Body of pancreas (tissue), 4 donors: Measurements from ENCODE around the gene S100P. TPM values are rescaled to one million over a fixed set of nuclear protein-coding genes. Genes with fewer than 3 reads are reported as not detected.

Experiments used
- ATAC-seq: fragments of 150-250 bp; one replicate; pipeline ENCODE4 v1.9.1; 2016
- DNase-seq, 4 donors: peaks; one replicate each; pipeline ENCODE4 v3.0.0-alpha.2; 2019
- H3K27ac ChIP-seq, 4 donors: fragments of 200-600 bp; sonication (generic); 1 replicate in 3 of 4; 2 replicates in 1 of 4; pipeline versions ENCODE4 v1.5.1 to v1.6.1; 2016 to 2019; ENCODE audit warnings: mild to moderate bottlenecking in 1 of 4, mixed read lengths in 1 of 4, moderate library complexity in 1 of 4
- H3K27me3 ChIP-seq, 2 donors: fragments of 200-600 bp; sonication (generic); one replicate each; pipeline ENCODE4 v1.6.0; 2016; ENCODE audit warnings: mild to moderate bottlenecking in 1 of 2
- H3K36me3 ChIP-seq, 2 donors: fragments of 200-600 bp; sonication (generic); replicated peaks in 1 of 2; 2 replicates each; pipeline ENCODE4 v1.5.1; 2016; ENCODE audit warnings: low read depth in 2 of 2; ENCODE audit not compliant: insufficient read depth in 1 of 2
- H3K4me1 ChIP-seq: fragments of 200-600 bp; sonication (generic); one replicate; pipeline ENCODE4 v1.6.0; 2016
- H3K4me3 ChIP-seq, 2 donors: fragments of 200-600 bp; sonication (generic); 1 replicate in 1 of 2; 2 replicates in 1 of 2; pipeline ENCODE4 v1.5.1; 2016 to 2019
- H3K9me3 ChIP-seq, 3 donors: fragments of 200-600 bp; sonication (generic); 1 replicate in 2 of 3; 2 replicates in 1 of 3; pipeline ENCODE4 v1.5.1; 2016
- POLR2A ChIP-seq, 3 donors: fragments of 450-650 bp; IDR thresholded peaks; one replicate each; pipeline ENCODE4 v1.6.1; 2016; ENCODE audit warnings: antibody characterized with exemption in 3 of 3, mild to moderate bottlenecking in 2 of 3
- WGBS, 2 donors: methylation state at CpG; one replicate each; pipeline ENCODE4 v1.1.5; 2017; 5-methylcytosine and 5-hydroxymethylcytosine counted together
- intact Hi-C: fragments of 100-400 bp; cut with DNase I; formaldehyde crosslinking; loops from one replicate; pipeline ENCODE4 v1.15.1; 2023
- total RNA-seq, 2 donors: library from RNA; depleted of rRNA; stranded (reverse); fragments of >200 nt; gene quantifications; one replicate each; pipeline ENCODE4 v1.1.0, GENCODE V29; 2016
- TF ChIP-seq, protein P1 (sequence below), 7 experiments: fragments of 450-650 bp in 4 of 7; fragments of 200-600 bp in 3 of 7; sonication (generic) in 3 of 7; IDR thresholded peaks; one replicate each; pipeline ENCODE4 v1.5.1; 2016 to 2019; ENCODE audit warnings: antibody characterized with exemption in 7 of 7

Gene S100P
- total RNA-seq, 2 donors from 2014 or later: 1.0 TPM; not detected in 1

DNA sequence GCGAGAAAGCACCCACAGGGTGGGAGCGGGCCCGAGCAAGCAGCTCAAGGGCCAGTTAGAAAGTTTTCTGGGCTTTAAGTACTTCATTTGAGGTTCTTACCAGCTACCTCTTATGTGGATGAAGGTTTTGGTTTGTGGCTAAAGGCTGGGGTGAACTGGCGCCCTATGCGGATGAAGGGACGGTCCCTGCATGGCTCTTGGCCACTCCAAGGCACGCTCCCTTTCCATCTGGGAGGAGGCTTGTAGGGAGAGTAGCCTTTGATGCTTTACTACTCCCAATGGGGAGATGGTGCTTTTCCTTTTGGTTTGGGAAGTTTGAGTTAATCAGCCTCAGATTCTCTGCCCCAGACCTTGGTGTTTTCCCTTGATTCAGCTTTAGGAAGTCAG, 35.5 kb upstream of the S100P start:
- no peaks in the 10 kb centered on the region for H3K27me3 ChIP-seq
- peak; percentile 18 for ATAC-seq
- no peak for TF ChIP-seq POLR2A (IDR thresholded peaks at IDR 0.05)
- TF ChIP-seq, protein P1, sequence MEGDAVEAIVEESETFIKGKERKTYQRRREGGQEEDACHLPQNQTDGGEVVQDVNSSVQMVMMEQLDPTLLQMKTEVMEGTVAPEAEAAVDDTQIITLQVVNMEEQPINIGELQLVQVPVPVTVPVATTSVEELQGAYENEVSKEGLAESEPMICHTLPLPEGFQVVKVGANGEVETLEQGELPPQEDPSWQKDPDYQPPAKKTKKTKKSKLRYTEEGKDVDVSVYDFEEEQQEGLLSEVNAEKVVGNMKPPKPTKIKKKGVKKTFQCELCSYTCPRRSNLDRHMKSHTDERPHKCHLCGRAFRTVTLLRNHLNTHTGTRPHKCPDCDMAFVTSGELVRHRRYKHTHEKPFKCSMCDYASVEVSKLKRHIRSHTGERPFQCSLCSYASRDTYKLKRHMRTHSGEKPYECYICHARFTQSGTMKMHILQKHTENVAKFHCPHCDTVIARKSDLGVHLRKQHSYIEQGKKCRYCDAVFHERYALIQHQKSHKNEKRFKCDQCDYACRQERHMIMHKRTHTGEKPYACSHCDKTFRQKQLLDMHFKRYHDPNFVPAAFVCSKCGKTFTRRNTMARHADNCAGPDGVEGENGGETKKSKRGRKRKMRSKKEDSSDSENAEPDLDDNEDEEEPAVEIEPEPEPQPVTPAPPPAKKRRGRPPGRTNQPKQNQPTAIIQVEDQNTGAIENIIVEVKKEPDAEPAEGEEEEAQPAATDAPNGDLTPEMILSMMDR (IDR thresholded peaks at IDR 0.05): no peak
- WGBS, 2 donors: 88 to 89% methylated on average over 7 of the region's 7 CpGs
- H3K36me3 ChIP-seq: no peaks in the 10 kb centered on the region
- intact Hi-C loops: no loop called here
- H3K27ac ChIP-seq: no peak overlapping the region
- H3K4me1 ChIP-seq: peaks cover 10% of the 10 kb centered on the region
- no peak overlapping the region for H3K4me3 ChIP-seq
- no peak for DNase-seq
- no peaks in the 10 kb centered on the region for H3K9me3 ChIP-seq

DNA sequence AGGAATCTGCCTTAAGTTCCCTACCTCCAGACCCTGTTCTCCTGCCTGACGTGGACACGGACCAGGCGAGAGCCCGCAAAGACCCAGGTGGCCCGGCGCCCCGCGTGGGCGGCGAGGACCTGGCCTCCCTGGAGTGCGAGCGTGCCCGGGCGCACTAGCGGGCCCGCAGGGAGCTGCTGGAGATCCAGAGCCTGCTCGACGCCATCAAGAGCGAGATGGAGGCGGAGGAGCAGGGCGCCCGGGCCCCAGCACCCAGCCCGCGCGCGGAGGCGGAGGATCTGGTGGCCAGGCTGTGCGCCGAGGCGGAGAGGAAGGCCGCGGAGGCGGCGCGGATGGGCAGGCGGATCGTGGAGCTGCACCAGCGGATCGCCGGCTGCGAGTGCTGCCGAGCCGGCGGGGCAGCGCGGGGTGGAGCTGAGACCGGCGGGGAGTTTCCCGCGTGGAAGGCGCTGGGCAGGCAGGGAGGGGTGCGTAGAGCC, 35.0 kb upstream of the S100P start:
- Histone ChIP-seq H3K4me1 (peaks cover 10% of the 10 kb centered on the region), H3K27me3 (no peaks in the 10 kb centered on the region), H3K27ac (peak overlapping the region in 1 of 4 donors; percentile 12), H3K4me3 (no peak overlapping the region), H3K36me3 (no peaks in the 10 kb centered on the region), H3K9me3 (no peaks in the 10 kb centered on the region)
- ATAC-seq (peak; percentile 69), DNase-seq (peak in 3 of 4 donors; percentile 15 to 34 (median 23))
- WGBS, 2 donors: 24 to 64% methylated on average over 44 to 52 of the region's 52 CpGs
- TF ChIP-seq POLR2A (IDR thresholded peaks at IDR 0.05): no peak
- TF ChIP-seq, protein P1 (IDR thresholded peaks at IDR 0.05): no peak
- intact Hi-C loops: no loop called here

DNA sequence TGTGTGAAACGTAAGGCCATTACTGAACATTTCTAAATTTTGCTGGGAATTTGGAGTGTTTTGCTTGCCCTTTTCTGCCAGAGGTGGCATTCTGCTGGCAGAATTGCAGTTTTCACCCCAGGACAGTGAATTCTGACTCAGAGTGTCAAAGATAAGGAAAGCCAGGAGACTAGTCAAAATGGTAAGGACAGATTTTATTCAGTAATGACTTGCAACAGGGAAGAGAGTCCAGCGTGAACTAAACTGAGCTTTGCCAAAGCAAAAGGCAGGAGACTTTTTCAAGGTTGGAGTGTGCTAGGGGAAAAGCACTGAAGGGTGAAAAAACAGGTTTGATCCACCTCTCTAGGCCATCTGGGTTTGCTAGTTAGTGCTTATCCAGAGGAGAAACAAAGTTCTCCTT, 33.8 kb upstream of the S100P start:
- WGBS, 2 donors: 86 to 95% methylated on average over 2 of the region's 2 CpGs
- H3K27ac ChIP-seq: no peak overlapping the region
- H3K4me1 ChIP-seq: peaks cover 20% of the 10 kb centered on the region
- intact Hi-C loops: no loop called here
- no peak overlapping the region for H3K4me3 ChIP-seq
- no peaks in the 10 kb centered on the region for H3K36me3 ChIP-seq
- no peak for ATAC-seq
- TF ChIP-seq, protein P1 (IDR thresholded peaks at IDR 0.05): no peak
- TF ChIP-seq POLR2A (IDR thresholded peaks at IDR 0.05): no peak
- no peaks in the 10 kb centered on the region for H3K9me3 ChIP-seq
- no peaks in the 10 kb centered on the region for H3K27me3 ChIP-seq
- no peak for DNase-seq

DNA sequence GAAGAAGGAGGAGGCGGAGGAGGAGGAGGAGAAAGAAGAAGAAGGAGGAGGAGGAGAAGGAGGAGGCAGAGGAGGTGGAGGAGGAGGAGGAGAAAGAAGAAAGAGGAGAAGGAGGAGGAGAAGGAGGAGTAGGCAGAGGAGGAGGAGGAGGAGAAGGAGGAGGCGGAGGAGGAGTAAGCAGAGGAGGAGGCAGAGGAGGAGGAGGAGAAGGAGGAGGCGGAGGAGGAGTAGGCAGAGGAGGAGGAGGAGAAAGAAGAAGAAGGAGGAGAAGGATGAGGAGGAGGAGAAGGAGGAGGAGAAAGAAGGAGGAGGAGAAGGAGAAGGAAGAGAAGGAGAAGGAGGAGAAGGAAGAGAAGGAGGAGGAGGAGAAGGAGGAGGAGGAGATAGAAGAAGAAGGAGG, 33.2 kb upstream of the S100P start:
- Histone ChIP-seq H3K27ac (no peak overlapping the region), H3K9me3 (no peaks in the 10 kb centered on the region), H3K4me1 (peaks cover 20% of the 10 kb centered on the region), H3K27me3 (no peaks in the 10 kb centered on the region), H3K4me3 (no peak overlapping the region), H3K36me3 (no peaks in the 10 kb centered on the region)
- intact Hi-C loops: no loop called here
- WGBS, 2 donors: 95 to 99% methylated on average over 3 of the region's 3 CpGs
- no peak for TF ChIP-seq POLR2A (IDR thresholded peaks at IDR 0.05)
- TF ChIP-seq, protein P1 (IDR thresholded peaks at IDR 0.05): no peak
- ATAC-seq: no peak
- no peak for DNase-seq

DNA sequence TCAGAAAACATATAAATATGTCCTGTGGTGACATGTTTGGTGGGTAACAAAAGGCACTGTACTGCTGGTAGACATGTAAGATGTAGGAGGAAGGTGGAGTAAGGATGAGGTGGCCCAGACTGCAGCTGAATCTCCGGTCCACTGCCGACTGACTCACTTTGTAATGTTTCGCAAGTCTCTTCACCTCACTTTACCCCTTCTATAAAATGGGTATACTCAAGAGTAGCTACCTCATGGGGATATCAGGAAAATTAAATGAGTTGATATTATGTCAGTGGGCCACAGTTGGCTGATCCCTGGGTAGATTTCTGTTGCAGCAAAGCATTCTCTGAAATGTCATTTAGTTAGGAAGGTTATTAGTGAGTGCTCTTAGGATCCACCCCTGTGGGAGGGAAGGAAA, 31.1 kb upstream of the S100P start:
- no peak for ATAC-seq
- no peaks in the 10 kb centered on the region for H3K36me3 ChIP-seq
- peaks cover 20% of the 10 kb centered on the region for H3K4me1 ChIP-seq
- 86 to 90% methylated on average over 3 of the region's 3 CpGs for WGBS, 2 donors
- no peaks in the 10 kb centered on the region for H3K27me3 ChIP-seq
- TF ChIP-seq POLR2A (IDR thresholded peaks at IDR 0.05): no peak
- TF ChIP-seq, protein P1 (IDR thresholded peaks at IDR 0.05): no peak
- H3K9me3 ChIP-seq: no peaks in the 10 kb centered on the region
- H3K4me3 ChIP-seq: no peak overlapping the region
- intact Hi-C loops: no loop called here
- no peak for DNase-seq
- H3K27ac ChIP-seq: no peak overlapping the region
